GM18517 (cell line): ENCODE data around the gene HIVEP3.
"Not testable (repeated sequence)": the region's sequence is repeated elsewhere in the genome, so short reads cannot be mapped to it uniquely, and the experiment has no call there.

Experiments
- ATAC-seq: cut with Tn5 transposase; IDR thresholded peaks from one replicate; pipeline ENCODE4 v1.9.1; 2021; ENCODE audit warnings: mild to moderate bottlenecking, moderate library complexity; ENCODE audit not compliant: unreplicated experiment

HIVEP3 gene

GRCh38 chr1:41698916-41699860, 219.5 kb downstream of the HIVEP3 start:
- ATAC-seq: peak; percentile 89

GRCh38 chr1:41696381-41696780, 222.3 kb downstream of the HIVEP3 start:
- ATAC-seq: no peak

GRCh38 chr1:41695118-41695745, 223.5 kb downstream of the HIVEP3 start:
- no peak for ATAC-seq

- not testable (repeated sequence) for ATAC-seq
Measured at GRCh38 chr1:41691966-41692365, 226.8 kb downstream of the HIVEP3 start.

GRCh38 chr1:41691424-41691823, 227.3 kb downstream of the HIVEP3 start:
- ATAC-seq: no peak

- ATAC-seq: no peak
Measured at GRCh38 chr1:41690331-41690730, 228.4 kb downstream of the HIVEP3 start.

- ATAC-seq: no peak
Measured at GRCh38 chr1:41689558-41689981, 229.2 kb downstream of the HIVEP3 start.

GRCh38 chr1:41689139-41689538, 229.6 kb downstream of the HIVEP3 start:
- no peak for ATAC-seq

- ATAC-seq: no peak
Measured at GRCh38 chr1:41687007-41687406, 231.7 kb downstream of the HIVEP3 start.

GRCh38 chr1:41683681-41684500, 234.8 kb downstream of the HIVEP3 start:
- ATAC-seq: no peak

- no peak for ATAC-seq
Measured at GRCh38 chr1:41682845-41683625, 235.7 kb downstream of the HIVEP3 start.

- no peak for ATAC-seq
Measured at GRCh38 chr1:41682149-41682548, 236.6 kb downstream of the HIVEP3 start.

GRCh38 chr1:41681331-41682098, 237.2 kb downstream of the HIVEP3 start:
- no peak for ATAC-seq

GRCh38 chr1:41679994-41680393, 238.7 kb downstream of the HIVEP3 start:
- no peak for ATAC-seq

GRCh38 chr1:41679531-41679930, 239.2 kb downstream of the HIVEP3 start:
- ATAC-seq: no peak

GRCh38 chr1:41678111-41678878, 240.4 kb downstream of the HIVEP3 start:
- ATAC-seq: no peak

GRCh38 chr1:41677620-41678019, 241.1 kb downstream of the HIVEP3 start:
- no peak for ATAC-seq

- ATAC-seq: no peak
Measured at GRCh38 chr1:41675401-41675800, 243.3 kb downstream of the HIVEP3 start.

- ATAC-seq: no peak
Measured at GRCh38 chr1:41674522-41674921, 244.2 kb downstream of the HIVEP3 start.
